Neural progenitor cell (in vitro differentiated cells): ENCODE data around the gene TMSB4X. TPM values are rescaled to one million over a fixed set of nuclear protein-coding genes. Genes with fewer than 3 reads are reported as not detected.

Experiments used
- DNase-seq: peaks from one replicate; pipeline ENCODE4 v3.0.0-alpha.2; 2016; ENCODE audit warnings: low spot score
- H2AFZ ChIP-seq: fragments of 200-600 bp; sonication (generic); replicated peaks from 2 replicates; pipeline ENCODE4 v1.6.1; 2016; ENCODE audit warnings: antibody characterized with exemption
- H3F3A ChIP-seq: fragments of 200-600 bp; sonication (generic); 2 replicates; pipeline ENCODE4 v1.6.1; 2016; ENCODE audit warnings: antibody characterized with exemption, low read depth
- H3K27ac ChIP-seq: fragments of 200-600 bp; sonication (generic); 2 replicates; pipeline ENCODE4 v1.5.1; 2016; ENCODE audit warnings: mild to moderate bottlenecking
- H3K27me3 ChIP-seq: fragments of 200-600 bp; sonication (generic); 2 replicates; pipeline ENCODE4 v1.6.1; 2016; ENCODE audit warnings: mild to moderate bottlenecking, moderate library complexity
- H3K36me3 ChIP-seq: fragments of 200-600 bp; sonication (generic); 2 replicates; pipeline ENCODE4 v1.5.1; 2016
- H3K4me1 ChIP-seq: fragments of 200-600 bp; sonication (generic); 2 replicates; pipeline ENCODE4 v1.6.1; 2016; ENCODE audit warnings: mixed run types
- H3K4me2 ChIP-seq: fragments of 200-600 bp; sonication (generic); 2 replicates; pipeline ENCODE4 v1.6.1; 2016
- H3K4me3 ChIP-seq: fragments of 200-600 bp; sonication (generic); 2 replicates; pipeline ENCODE4 v1.5.1; 2016
- H3K79me2 ChIP-seq: fragments of 200-600 bp; sonication (generic); 2 replicates; pipeline ENCODE4 v1.6.1; 2016; ENCODE audit warnings: low read depth
- H3K9ac ChIP-seq: fragments of 200-600 bp; sonication (generic); 2 replicates; pipeline ENCODE4 v1.6.1; 2016
- H3K9me3 ChIP-seq: fragments of 200-600 bp; sonication (generic); 2 replicates; pipeline ENCODE4 v1.5.1; 2016; ENCODE audit warnings: low read depth
- H4K20me1 ChIP-seq: fragments of 200-600 bp; sonication (generic); 2 replicates; pipeline ENCODE4 v1.6.1; 2016; ENCODE audit warnings: low read depth
- H3K27ac Mint-ChIP-seq: 3 replicates; pipeline ENCODE4 v1.8.0; 2021; ENCODE audit warnings: mixed read lengths
- H3K27me3 Mint-ChIP-seq: 2 replicates; pipeline ENCODE4 v1.8.0; 2022; ENCODE audit warnings: low read depth, mild to moderate bottlenecking, inconsistent platforms, moderate library complexity, mixed read lengths; ENCODE audit not compliant: insufficient read depth
- H3K36me3 Mint-ChIP-seq: 3 replicates; pipeline ENCODE4 v1.8.0; 2021; ENCODE audit warnings: mixed read lengths
- H3K4me1 Mint-ChIP-seq: 3 replicates; pipeline ENCODE4 v1.8.0; 2021; ENCODE audit warnings: mixed read lengths
- H3K4me3 Mint-ChIP-seq: 3 replicates; pipeline ENCODE4 v1.8.0; 2021; ENCODE audit warnings: mild to moderate bottlenecking, moderate library complexity, mixed read lengths
- H3K9me3 Mint-ChIP-seq: 3 replicates; pipeline ENCODE4 v1.8.0; 2020; ENCODE audit warnings: mixed read lengths
- EZH2 ChIP-seq: fragments of 200-600 bp; sonication (generic); IDR thresholded peaks from 2 replicates; pipeline ENCODE4 v1.6.1; 2017; ENCODE audit warnings: antibody characterized with exemption, mild to moderate bottlenecking, moderate library complexity
- EZH2phosphoT487 ChIP-seq: fragments of 200-600 bp; sonication (generic); IDR thresholded peaks from 2 replicates; pipeline ENCODE4 v1.6.1; 2017; ENCODE audit warnings: antibody characterized with exemption
- total RNA-seq: library from RNA; depleted of rRNA; stranded (reverse); fragments of >200 nt; gene quantifications from 2 replicates; pipeline ENCODE4 v1.2.3, GENCODE V29; 2015; ENCODE audit warnings: low replicate concordance
- TF ChIP-seq, protein P1 (sequence below): fragments of 200-600 bp; sonication (generic); IDR thresholded peaks from 2 replicates; pipeline ENCODE4 v1.5.1; 2017; ENCODE audit warnings: antibody characterized with exemption, mild to moderate bottlenecking

The TMSB4X gene
- total RNA-seq, 1 donor from 2014 or later = 3,462 TPM

GRCh38 chrX:12987900-12988594 is 13.1 kb downstream of the TMSB4X start:
- H3K4me3 ChIP-seq = no peak overlapping the region
- no peaks in the 10 kb centered on the region for H3F3A ChIP-seq
- no peak overlapping the region for H3K4me2 ChIP-seq
- no peaks in the 10 kb centered on the region for H4K20me1 ChIP-seq
- H2AFZ ChIP-seq = no peak overlapping the region
- H3K27me3 Mint-ChIP-seq = peaks cover 2% of the 10 kb centered on the region
- H3K9me3 Mint-ChIP-seq = peaks cover 18% of the 10 kb centered on the region
- no peak overlapping the region for H3K27ac ChIP-seq
- no peaks in the 10 kb centered on the region for H3K27me3 ChIP-seq
- TF ChIP-seq EZH2 (no peak), EZH2phosphoT487 (no peak)
- TF ChIP-seq, protein P1, sequence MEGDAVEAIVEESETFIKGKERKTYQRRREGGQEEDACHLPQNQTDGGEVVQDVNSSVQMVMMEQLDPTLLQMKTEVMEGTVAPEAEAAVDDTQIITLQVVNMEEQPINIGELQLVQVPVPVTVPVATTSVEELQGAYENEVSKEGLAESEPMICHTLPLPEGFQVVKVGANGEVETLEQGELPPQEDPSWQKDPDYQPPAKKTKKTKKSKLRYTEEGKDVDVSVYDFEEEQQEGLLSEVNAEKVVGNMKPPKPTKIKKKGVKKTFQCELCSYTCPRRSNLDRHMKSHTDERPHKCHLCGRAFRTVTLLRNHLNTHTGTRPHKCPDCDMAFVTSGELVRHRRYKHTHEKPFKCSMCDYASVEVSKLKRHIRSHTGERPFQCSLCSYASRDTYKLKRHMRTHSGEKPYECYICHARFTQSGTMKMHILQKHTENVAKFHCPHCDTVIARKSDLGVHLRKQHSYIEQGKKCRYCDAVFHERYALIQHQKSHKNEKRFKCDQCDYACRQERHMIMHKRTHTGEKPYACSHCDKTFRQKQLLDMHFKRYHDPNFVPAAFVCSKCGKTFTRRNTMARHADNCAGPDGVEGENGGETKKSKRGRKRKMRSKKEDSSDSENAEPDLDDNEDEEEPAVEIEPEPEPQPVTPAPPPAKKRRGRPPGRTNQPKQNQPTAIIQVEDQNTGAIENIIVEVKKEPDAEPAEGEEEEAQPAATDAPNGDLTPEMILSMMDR = no peak
- H3K4me1 Mint-ChIP-seq = peaks cover 2% of the 10 kb centered on the region
- no peak overlapping the region for H3K27ac Mint-ChIP-seq
- DNase-seq = no peak
- H3K36me3 ChIP-seq = no peaks in the 10 kb centered on the region
- no peak overlapping the region for H3K9ac ChIP-seq
- H3K79me2 ChIP-seq = no peaks in the 10 kb centered on the region
- H3K4me1 ChIP-seq = no peaks in the 10 kb centered on the region
- no peaks in the 10 kb centered on the region for H3K9me3 ChIP-seq
- no peak overlapping the region for H3K4me3 Mint-ChIP-seq
- no peaks in the 10 kb centered on the region for H3K36me3 Mint-ChIP-seq

- Histone ChIP-seq H3K9ac (no peak overlapping the region), H3F3A (no peaks in the 10 kb centered on the region), H3K4me1 (no peaks in the 10 kb centered on the region), H3K4me2 (no peak overlapping the region), H4K20me1 (no peaks in the 10 kb centered on the region), H3K79me2 (no peaks in the 10 kb centered on the region), H3K27me3 (no peaks in the 10 kb centered on the region), H3K36me3 (no peaks in the 10 kb centered on the region), H3K9me3 (no peaks in the 10 kb centered on the region), H3K4me3 (no peak overlapping the region), H3K27ac (no peak overlapping the region), H2AFZ (no peak overlapping the region)
- no peak for DNase-seq
- no peak overlapping the region for H3K27ac Mint-ChIP-seq
- peaks cover 2% of the 10 kb centered on the region for H3K27me3 Mint-ChIP-seq
- H3K4me3 Mint-ChIP-seq = no peak overlapping the region
- TF ChIP-seq, protein P1 = no peak
- TF ChIP-seq EZH2 (no peak), EZH2phosphoT487 (no peak)
- no peaks in the 10 kb centered on the region for H3K36me3 Mint-ChIP-seq
- peaks cover 14% of the 10 kb centered on the region for H3K9me3 Mint-ChIP-seq
- H3K4me1 Mint-ChIP-seq = peaks cover 2% of the 10 kb centered on the region
These were observed 13.9 kb downstream of the TMSB4X start for GRCh38 chrX:12988797-12989196.

DNA sequence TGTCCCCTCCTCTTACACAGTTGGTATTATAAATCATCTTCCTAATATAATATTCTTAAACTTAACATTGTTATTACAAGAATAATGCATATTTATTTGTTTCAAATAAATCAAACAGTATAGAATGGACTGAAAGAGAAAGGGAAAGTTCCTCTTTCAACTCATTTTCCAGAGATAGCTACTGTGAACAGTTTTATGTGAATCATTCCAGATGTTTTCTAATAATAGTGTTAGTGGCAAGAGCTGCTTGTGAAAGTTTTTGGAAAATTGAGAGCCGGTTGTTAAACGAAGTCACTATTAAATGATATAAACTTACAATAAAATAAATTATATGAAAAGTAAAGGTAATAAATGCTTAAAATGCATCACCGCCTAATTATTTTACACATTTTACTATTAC is 14.6 kb downstream of the TMSB4X start:
- no peak overlapping the region for H2AFZ ChIP-seq
- no peak overlapping the region for H3K9ac ChIP-seq
- H3K9me3 ChIP-seq = no peaks in the 10 kb centered on the region
- Mint-ChIP-seq H3K4me1 (peaks cover 2% of the 10 kb centered on the region), H3K9me3 (peaks cover 14% of the 10 kb centered on the region), H3K4me3 (no peak overlapping the region), H3K27me3 (peaks cover 2% of the 10 kb centered on the region), H3K27ac (no peak overlapping the region), H3K36me3 (no peaks in the 10 kb centered on the region)
- no peaks in the 10 kb centered on the region for H3K36me3 ChIP-seq
- no peaks in the 10 kb centered on the region for H4K20me1 ChIP-seq
- H3K4me2 ChIP-seq = no peak overlapping the region
- no peak overlapping the region for H3K27ac ChIP-seq
- no peaks in the 10 kb centered on the region for H3K27me3 ChIP-seq
- no peaks in the 10 kb centered on the region for H3K4me1 ChIP-seq
- H3K4me3 ChIP-seq = no peak overlapping the region
- no peak for TF ChIP-seq EZH2
- TF ChIP-seq, protein P1 = no peak
- H3K79me2 ChIP-seq = no peaks in the 10 kb centered on the region
- no peaks in the 10 kb centered on the region for H3F3A ChIP-seq
- no peak for DNase-seq
